ENCODE data around the gene MAGEL2. TPM values are rescaled to one million over a fixed set of nuclear protein-coding genes. Genes with fewer than 3 reads are reported as not detected.

MAGEL2 gene
- 0.12 and 0.39 TPM in 2 replicates for total RNA-seq

GRCh38 chr15:23647421-23648370 is at the start of gene MAGEL2:
Gene MAGEL2, minus strand, starts transcription at chr15:23647867. Its CDS starts 125 bp downstream, at chr15:23647742.
- DNase-seq (ENCODE audit: extremely low read depth, low read depth, low spot score), result no peak

GRCh38 chr15:23695282-23695681 is 47.6 kb upstream of the MAGEL2 start:
- DNase-seq (ENCODE audit: extremely low read depth, low read depth, low spot score), result no peak

GRCh38 chr15:23694592-23694991 is 46.9 kb upstream of the MAGEL2 start:
- no peak for DNase-seq (ENCODE audit: extremely low read depth, low read depth, low spot score)

DNA sequence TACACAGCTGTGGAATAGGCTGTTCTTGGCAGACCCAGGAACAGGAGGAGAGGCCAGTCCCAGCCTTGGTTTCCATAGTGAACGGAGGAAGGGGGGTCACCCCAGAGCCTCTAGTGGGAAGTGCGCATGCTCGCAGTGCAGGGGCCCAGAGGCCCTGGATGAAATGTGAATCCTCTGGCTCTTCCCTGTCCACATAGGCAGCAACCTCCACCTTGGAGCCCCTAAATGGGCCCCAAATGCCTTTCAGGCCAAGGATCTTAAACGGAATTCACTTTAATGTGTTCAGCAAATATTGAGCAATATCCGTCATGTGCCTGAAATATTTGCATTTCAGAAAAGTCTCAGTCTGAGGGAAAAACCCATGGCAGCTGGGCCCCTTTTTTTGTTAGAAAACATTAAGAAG is 42.8 kb upstream of the MAGEL2 start:
- DNase-seq (ENCODE audit: extremely low read depth, low read depth, low spot score), result no peak

- DNase-seq (ENCODE audit: extremely low read depth, low read depth, low spot score), result no peak
Measured at GRCh38 chr15:23690015-23690414, 42.3 kb upstream of the MAGEL2 start.

DNA sequence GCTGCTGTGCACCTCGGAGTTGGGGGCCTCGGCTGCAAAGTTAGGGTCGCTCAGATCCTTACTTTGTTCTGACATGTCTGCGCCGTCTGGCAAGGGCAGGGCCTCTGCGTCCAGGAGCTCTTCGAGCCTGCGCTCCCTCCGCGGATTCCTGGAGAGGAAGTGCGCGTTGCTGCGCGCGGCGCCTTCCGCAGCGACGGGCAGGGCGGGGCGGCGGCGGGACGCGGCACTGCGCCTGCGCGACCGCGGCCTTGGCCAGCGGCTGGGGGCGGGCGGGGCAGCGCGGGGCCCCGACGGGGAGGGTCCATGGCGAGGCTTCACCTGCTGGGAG is 39.4 kb upstream of the MAGEL2 start, which contains the start of gene NDN:
TSS of gene NDN (minus strand) at position 163 of the 328 bp plus-strand sequence. CDS start at position 75, 88 bp downstream.
- no peak for DNase-seq (ENCODE audit: extremely low read depth, low read depth, low spot score)

DNA sequence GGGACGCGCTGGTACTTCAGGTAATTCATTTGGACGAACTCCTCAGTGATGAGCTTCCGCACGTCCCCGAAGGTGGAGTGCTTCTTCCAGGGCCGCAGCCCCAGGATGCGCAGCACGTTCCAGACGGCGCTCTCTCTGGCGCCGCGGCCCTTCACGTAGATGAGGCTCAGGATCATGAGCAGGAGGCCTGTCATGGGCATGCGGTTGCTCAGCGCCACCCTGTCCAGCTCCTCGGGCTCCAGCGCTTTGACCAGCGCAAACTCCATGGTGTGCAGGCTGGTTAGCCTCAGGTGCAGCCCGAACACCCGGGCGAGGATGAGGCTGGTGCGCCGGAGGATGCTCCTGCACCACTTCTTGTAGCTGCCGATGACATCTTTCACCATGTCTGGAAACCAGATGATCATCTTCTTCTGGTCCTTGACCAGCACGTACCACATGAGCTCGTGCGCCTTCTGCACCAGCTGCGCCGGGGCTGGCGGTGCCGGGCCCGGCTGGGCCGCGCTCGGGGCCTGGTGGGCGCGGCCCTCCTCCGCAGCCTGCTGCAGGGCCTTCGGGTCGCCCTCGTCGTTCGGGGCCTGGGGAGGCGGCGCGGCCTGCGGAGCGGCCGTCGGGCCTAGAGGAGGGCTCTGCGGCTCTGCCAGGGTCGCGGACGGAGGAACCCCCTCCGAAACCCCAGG is 38.9 kb upstream of the MAGEL2 start:
- no peak for DNase-seq (ENCODE audit: extremely low read depth, low read depth, low spot score)

DNA sequence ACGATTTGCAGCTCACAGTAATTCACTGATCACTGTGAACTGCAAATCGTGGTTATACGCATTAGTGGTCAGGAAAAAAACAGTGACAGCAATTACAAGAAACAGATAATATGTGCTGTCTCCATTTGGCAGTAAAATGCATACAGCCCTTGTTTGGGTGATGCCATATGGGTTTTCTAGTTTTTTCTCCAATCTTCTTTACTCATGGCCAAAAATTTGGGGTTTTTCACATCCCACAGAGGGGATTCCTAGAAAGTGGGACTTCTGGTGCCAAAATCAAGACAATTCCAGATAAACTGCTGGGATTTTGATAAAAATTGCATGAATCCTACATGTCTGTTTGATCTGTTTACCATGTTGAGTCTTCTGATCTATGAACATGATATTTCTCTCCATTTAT is 23.8 kb upstream of the MAGEL2 start:
- DNase-seq (ENCODE audit: extremely low read depth, low read depth, low spot score), result no peak

- no peak for DNase-seq (ENCODE audit: extremely low read depth, low read depth, low spot score)
Measured at GRCh38 chr15:23670970-23671369, 23.3 kb upstream of the MAGEL2 start.

- DNase-seq (ENCODE audit: extremely low read depth, low read depth, low spot score), result no peak
Measured at GRCh38 chr15:23663232-23663631, 15.6 kb upstream of the MAGEL2 start.

DNA sequence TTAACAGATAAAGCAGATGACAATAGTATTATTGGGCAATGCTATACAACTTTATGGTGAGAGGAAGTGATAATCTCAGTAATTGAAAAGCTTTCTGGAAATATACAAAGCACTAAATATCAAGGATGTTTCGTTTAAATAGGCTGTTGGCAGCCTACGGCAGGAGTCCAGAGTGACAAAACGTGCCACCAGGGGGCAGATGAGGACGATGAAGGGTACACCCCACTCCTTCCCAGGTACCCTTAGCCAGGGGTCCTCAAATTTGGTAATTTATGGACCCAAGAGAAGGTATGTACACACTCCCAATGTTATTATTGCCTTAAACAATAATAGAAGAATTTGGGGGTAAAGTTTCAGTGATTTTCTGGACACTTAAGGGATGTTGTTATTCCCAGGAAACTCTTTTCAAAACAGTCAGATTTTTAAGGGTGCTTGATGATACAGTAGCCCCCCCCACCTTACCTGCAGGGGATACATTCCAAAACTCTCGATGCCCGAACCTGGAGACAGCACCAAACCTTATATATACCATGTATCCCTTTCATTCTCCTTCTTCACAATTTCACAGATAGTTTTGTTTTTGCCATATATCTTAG is 1.4 kb upstream of the MAGEL2 start:
- no peak for DNase-seq (ENCODE audit: extremely low read depth, low read depth, low spot score)

- no peak for DNase-seq (ENCODE audit: extremely low read depth, low read depth, low spot score)
Measured at GRCh38 chr15:23647001-23647295, 719 bp downstream of the MAGEL2 start.

DNA sequence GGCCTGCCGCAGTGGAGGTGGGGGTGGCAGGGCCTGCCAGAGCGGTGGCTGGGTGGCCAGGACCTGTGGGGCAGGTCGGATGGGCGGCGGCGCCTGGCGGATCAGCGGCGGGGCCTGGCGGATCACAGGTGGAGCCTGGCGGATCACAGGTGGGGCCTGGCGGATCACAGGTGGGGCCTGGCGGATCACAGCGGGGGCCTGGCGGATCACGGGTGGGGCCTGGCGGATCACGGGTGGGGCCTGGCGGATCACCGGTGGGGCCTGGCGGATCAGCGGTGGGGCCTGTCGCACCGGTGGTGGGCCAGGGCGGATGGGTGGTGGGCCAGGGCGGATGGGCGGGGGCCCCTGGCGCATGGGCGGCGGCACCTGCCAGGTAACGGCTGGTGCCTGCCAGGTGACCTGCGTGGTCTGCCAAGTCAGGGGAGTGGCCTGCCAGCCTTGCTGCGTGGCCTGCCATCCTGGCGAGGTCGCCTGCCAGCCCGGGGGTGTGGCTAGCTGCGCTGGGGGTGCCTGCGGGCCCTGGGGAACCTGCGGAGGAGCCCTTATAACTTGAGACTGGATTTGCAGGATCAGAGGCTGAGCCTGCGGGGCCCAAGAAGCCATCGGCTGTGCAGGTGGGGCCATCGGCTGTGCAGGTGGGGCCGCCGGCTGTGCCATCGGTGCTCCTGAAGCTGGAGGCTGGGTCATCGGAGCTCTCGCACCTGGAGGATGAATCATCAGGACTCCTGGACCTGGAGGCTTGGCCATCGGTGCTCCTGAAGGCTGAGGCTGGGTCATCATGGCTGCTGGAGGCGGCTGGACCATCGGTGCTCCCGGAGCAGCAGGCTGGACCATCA is 1.3 kb downstream of the MAGEL2 start:
- no peak for DNase-seq (ENCODE audit: extremely low read depth, low read depth, low spot score)

DNA sequence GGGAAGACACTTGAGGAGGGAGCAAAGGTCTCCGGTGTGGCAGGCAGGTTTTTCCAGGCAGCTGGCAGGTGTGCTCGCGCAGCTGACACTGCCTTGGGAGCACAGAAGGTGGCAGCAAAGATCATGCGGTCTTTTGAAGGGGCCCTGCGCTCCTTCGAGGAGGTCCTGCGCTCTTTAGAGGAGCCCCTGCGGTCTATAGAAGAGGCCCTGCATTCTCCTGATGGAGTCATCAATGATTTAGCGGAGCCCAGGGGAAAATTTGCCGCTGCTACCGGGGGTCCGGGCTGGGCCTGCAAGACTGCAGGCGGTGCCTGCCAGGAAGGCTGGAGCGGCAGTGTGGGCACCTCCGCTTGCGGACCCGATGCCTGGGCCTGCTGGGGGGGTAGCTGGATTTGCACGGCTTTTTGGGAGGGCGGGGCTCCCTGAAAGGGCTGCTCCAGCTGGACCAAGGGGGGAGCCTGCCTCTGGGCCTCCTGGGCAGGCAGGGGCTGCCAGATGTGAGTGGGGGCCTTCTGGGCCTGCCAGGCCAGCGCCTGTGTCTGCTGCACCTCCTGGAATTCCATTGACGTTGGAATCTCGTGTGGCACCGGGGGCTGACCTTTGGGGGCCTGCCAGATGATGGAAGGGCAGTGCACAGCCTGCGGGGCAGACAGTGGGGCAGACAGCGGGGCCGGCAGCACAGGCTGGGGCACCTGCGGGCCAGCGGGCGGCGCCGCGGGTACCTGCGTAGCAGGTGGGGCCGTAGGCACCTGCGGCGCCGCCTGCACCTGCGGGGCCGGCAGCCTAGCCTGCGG is 2.1 kb downstream of the MAGEL2 start:
- no peak for DNase-seq (ENCODE audit: extremely low read depth, low read depth, low spot score)

DNA sequence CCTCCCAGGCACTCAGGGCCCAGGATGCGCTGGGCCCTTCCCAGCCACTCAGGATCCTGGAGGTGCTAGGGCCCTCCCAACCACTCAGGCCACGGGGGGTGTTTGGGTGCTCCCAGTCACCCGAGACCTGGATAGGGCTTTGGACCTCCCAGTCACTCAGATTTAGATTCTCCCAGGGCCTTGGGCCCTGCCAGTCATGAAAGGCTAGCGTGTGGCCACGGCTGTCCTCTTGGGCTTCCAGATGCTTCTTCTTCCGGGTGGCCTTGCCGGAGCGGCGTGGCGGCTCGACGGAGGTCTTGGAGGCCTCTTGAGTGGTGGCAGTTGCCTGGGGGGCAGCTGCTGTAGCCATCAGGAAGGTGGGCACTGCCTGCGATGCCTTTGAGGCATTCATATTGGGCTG is 2.8 kb downstream of the MAGEL2 start:
- no peak for DNase-seq (ENCODE audit: extremely low read depth, low read depth, low spot score)

GRCh38 chr15:23642413-23643044 is 5.1 kb downstream of the MAGEL2 start:
- DNase-seq (ENCODE audit: extremely low read depth, low read depth, low spot score), result peak; percentile 14

DNA sequence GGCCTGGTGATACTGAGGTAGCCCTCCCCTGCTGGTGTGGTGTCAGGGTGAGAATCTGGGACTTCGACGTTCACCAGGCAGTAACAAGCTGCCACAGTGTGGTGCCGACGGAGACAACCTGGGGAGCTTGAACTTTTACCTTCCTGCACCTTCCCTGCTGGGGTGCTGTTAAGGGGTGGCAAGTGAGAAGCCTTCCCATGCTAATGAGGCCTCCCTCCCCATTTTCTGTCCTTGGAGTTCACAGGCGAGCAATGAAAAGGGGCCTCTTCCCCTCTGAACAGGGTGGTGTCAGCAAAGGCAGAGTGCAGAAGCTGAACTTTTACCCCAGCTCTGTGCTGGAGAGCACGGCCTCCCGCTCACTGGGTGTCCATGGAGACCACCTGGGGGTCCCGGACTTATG is 13.5 kb downstream of the MAGEL2 start:
- no peak for DNase-seq (ENCODE audit: extremely low read depth, low read depth, low spot score)

DNA sequence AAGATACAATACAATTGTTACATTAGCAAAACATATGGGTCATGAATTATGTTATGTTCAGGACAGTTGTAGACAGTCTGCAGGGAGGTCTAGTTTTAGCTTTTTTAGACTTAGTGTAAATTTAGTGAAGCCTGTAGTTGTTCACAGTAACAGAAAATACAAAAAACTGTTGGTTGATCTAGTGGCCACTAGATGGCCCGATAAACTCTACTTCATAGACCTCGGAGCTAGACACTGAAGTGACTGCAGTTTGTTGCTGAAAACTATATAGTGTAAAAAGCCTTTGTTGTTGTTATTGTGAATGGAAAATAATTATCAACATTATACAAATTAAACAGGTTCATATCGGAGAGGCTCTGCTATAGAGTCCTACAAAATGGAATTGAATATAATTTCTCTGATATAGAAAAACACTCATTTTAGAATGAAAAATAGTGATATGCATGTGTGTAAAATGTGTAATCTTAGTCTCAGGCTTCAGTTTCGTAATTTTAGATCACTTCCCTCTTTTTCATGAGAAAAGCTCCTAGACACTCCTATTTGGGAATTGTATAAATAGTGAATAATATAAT is 18.3 kb downstream of the MAGEL2 start:
- no peak for DNase-seq (ENCODE audit: extremely low read depth, low read depth, low spot score)

- no peak for DNase-seq (ENCODE audit: extremely low read depth, low read depth, low spot score)
Measured at GRCh38 chr15:23628612-23629233, 18.9 kb downstream of the MAGEL2 start.

All from glomerular endothelial cell (primary cell).